Activated CD4-positive, alpha-beta memory T cell treated with anti-CD3 and anti-CD28 coated beads for 36 hours (primary cell): Measurements from ENCODE around the gene RIC8B. TPM values are rescaled to one million over a fixed set of nuclear protein-coding genes. Genes with fewer than 3 reads are reported as not detected.
A peak's percentile ranks its signal among the peaks of the same experiment; 100 is the strongest.
"Not testable (repeated sequence)": the region's sequence is repeated elsewhere in the genome, so short reads cannot be mapped to it uniquely, and the experiment has no call there.

ENCODE experiments used
- CTCF ChIA-PET: fragments of 350-600 bp; sonication (Branson Sonifier 250); formaldehyde crosslinking; loops from one replicate; lab custom pipeline; 2021; ENCODE audit warnings: antibody characterized with exemption, inconsistent platforms; lab: Charles Lee
- POLR2A ChIA-PET: fragments of 350-600 bp; sonication (Branson Sonifier 250); formaldehyde crosslinking; loops from one replicate; lab custom pipeline; 2021; ENCODE audit warnings: antibody characterized with exemption; lab: Charles Lee
- DNase-seq: peaks from one replicate; pipeline ENCODE4 v3.0.0-alpha.2; 2020
- H3K27ac Mint-ChIP-seq: one replicate; pipeline ENCODE4 v1.8.0; 2021; ENCODE audit warnings: mixed read lengths
- H3K27me3 Mint-ChIP-seq: one replicate; pipeline ENCODE4 v1.8.0; 2021; ENCODE audit warnings: mixed read lengths
- H3K36me3 Mint-ChIP-seq: one replicate; pipeline ENCODE4 v1.8.0; 2021; ENCODE audit warnings: mixed read lengths
- H3K4me1 Mint-ChIP-seq: one replicate; pipeline ENCODE4 v1.8.0; 2021; ENCODE audit warnings: low read depth, mixed read lengths
- H3K4me3 Mint-ChIP-seq: one replicate; pipeline ENCODE4 v1.8.0; 2021; ENCODE audit warnings: mild to moderate bottlenecking, mixed read lengths
- H3K9me3 Mint-ChIP-seq: one replicate; pipeline ENCODE4 v1.8.0; 2021; ENCODE audit warnings: mixed read lengths
- intact Hi-C: fragments of 100-400 bp; cut with micrococcal nuclease; formaldehyde crosslinking; loops from one replicate; pipeline ENCODE4 v1.15.1; 2023
- total RNA-seq, 2 experiments: library from RNA; stranded (reverse); gene quantifications; one replicate each; pipeline ENCODE4 v1.2.3, GENCODE V29; 2021

Gene RIC8B
- total RNA-seq: 1 to 10 TPM; 9.7 to 9.9 TPM

DNA sequence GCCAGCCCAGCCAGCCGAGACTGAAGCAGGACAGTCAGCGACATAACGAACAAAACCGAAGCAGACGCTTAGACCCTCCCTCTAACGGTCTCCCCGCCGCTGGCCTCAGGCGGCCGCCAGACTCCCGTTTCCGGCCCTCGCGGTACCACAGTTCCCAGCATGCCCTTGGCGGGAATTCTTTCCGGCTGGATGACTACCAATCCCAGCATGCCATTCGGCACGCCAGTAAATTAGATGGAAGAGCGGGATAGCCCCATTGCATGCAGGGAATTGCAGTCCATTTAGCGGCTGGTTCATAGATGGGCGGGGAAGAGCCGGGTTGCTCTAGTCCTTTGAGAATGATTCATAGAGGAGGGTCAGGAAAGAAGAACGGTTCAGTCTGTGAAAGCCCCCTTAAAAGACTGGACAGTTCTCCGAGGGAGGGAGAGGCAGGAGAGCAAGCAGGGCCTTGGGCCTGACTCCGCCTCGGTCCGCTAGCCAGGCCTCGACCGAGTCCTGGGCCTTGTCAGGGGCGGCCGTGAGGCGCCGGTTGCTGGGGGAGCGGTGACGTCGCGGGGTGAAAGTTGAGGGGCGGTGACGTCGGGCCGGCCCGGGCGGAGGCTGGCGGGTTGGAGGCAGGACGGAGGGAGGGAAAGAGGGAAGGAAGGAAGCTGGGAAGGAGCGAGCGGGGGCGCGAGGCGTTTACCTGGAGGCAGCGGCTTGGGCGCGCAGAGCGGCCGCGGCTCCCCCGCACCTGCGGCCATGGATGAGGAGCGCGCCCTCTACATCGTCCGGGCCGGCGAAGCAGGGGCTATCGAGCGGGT is at the start of gene RIC8B:
Gene RIC8B (plus strand): TSS at position 678 of the 803 bp plus-strand sequence. CDS start 64 bp downstream, at position 742.
- H3K27ac Mint-ChIP-seq: peak within 1 kb of the TSS; percentile 98
- POLR2A ChIA-PET: interaction anchor here (0.6 to 1.9 kb wide), 2 partner anchors 13 to 21 kb away, joined by 3 to 6 read pairs; no protein-coding TSS in a partner anchor

GRCh38 chr12:106724934-106725333 is 49.5 kb upstream of the RIC8B start:
- H3K4me1 Mint-ChIP-seq: no peaks in the 10 kb centered on the region
- H3K27me3 Mint-ChIP-seq: peaks cover 1% of the 10 kb centered on the region
- POLR2A ChIA-PET: no interaction called here
- no peak overlapping the region for H3K4me3 Mint-ChIP-seq
- H3K36me3 Mint-ChIP-seq: no peaks in the 10 kb centered on the region
- CTCF ChIA-PET: no interaction called here
- H3K27ac Mint-ChIP-seq: no peak overlapping the region
- intact Hi-C loops: no loop called here
- DNase-seq: no peak
- no peaks in the 10 kb centered on the region for H3K9me3 Mint-ChIP-seq

More for the DNA sequence above, at the start of gene RIC8B:
- DNase-seq: peak; percentile 91
- Mint-ChIP-seq H3K4me1 (peaks cover 22% of the 10 kb centered on the region), H3K27me3 (no peaks in the 10 kb centered on the region), H3K4me3 (peak within 1 kb of the TSS; percentile 93), H3K9me3 (no peaks in the 10 kb centered on the region), H3K36me3 (no peaks in the 10 kb centered on the region)
- CTCF ChIA-PET: interaction anchor here (1.0 kb wide), 1 partner anchor 20 kb away, joined by 3 read pairs; no protein-coding TSS in a partner anchor
- intact Hi-C loops: loop anchor here (1.0 to 10.0 kb wide), 8 partner anchors 21 to 471 kb away; partner anchors contain the start of genes CRY1, POLR3B and RFX4

GRCh38 chr12:106726603-106727202 is 47.8 kb upstream of the RIC8B start:
- H3K27ac Mint-ChIP-seq, CTCF ChIA-PET, H3K9me3 Mint-ChIP-seq, H3K27me3 Mint-ChIP-seq, H3K4me3 Mint-ChIP-seq, intact Hi-C loops, POLR2A ChIA-PET, H3K4me1 Mint-ChIP-seq, H3K36me3 Mint-ChIP-seq: not testable (repeated sequence)
- DNase-seq: peak; percentile 19

DNA sequence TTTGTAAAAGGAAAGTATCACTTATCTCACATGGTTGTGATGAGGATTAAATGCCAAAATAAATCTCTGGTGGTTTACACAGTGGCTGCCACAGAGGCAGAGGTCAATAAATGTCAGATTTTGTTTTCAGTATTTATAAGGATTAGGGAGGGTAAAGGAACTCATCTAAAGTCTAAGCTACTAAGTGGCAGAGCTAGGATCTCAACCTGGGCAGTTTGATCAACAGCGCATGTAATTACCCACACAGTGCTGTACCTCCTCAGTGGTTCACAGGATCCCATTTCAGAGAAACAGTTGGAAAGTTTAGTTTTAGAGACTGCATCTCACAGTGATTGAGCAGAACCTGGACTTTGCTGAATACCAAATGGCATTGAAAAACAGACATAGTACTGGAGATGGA is 44.9 kb upstream of the RIC8B start:
- POLR2A ChIA-PET: no interaction called here
- no peak overlapping the region for H3K4me3 Mint-ChIP-seq
- H3K27me3 Mint-ChIP-seq: no peaks in the 10 kb centered on the region
- CTCF ChIA-PET: no interaction called here
- no peaks in the 10 kb centered on the region for H3K9me3 Mint-ChIP-seq
- no peaks in the 10 kb centered on the region for H3K4me1 Mint-ChIP-seq
- intact Hi-C loops: no loop called here
- no peaks in the 10 kb centered on the region for H3K36me3 Mint-ChIP-seq
- no peak for DNase-seq
- H3K27ac Mint-ChIP-seq: no peak overlapping the region

- peaks cover 7% of the 10 kb centered on the region for H3K4me1 Mint-ChIP-seq
- H3K9me3 Mint-ChIP-seq: no peaks in the 10 kb centered on the region
- CTCF ChIA-PET: no interaction called here
- H3K27me3 Mint-ChIP-seq: no peaks in the 10 kb centered on the region
- POLR2A ChIA-PET: no interaction called here
- DNase-seq: no peak
- intact Hi-C loops: no loop called here
- H3K4me3 Mint-ChIP-seq: no peak overlapping the region
- no peaks in the 10 kb centered on the region for H3K36me3 Mint-ChIP-seq
- H3K27ac Mint-ChIP-seq: no peak overlapping the region
Observed at GRCh38 chr12:106732890-106733289, 41.6 kb upstream of the RIC8B start.

DNA sequence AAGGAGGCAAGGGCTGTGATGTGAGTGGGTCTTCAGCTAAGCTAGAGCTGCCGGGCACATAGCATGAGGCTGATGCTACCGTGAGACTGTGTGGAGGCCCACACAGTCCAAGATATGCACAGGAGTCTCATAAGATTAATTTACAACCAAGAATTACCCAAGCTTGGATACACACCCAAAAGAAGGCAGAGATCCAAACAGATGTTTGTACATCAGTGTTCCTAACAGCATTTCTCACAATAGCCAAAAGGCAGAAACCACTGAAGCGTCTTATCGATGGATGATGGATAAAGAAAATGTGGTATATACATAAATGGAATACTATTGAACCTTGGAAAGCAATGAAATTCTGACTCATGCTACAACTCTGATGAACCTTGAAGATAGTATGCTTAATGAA is 40.8 kb upstream of the RIC8B start:
- H3K4me1 Mint-ChIP-seq: peaks cover 7% of the 10 kb centered on the region
- H3K9me3 Mint-ChIP-seq: no peaks in the 10 kb centered on the region
- no peaks in the 10 kb centered on the region for H3K36me3 Mint-ChIP-seq
- ChIA-PET CTCF (no interaction called here), POLR2A (no interaction called here)
- no peak overlapping the region for H3K27ac Mint-ChIP-seq
- DNase-seq: no peak
- no peaks in the 10 kb centered on the region for H3K27me3 Mint-ChIP-seq
- intact Hi-C loops: no loop called here
- H3K4me3 Mint-ChIP-seq: no peak overlapping the region

DNA sequence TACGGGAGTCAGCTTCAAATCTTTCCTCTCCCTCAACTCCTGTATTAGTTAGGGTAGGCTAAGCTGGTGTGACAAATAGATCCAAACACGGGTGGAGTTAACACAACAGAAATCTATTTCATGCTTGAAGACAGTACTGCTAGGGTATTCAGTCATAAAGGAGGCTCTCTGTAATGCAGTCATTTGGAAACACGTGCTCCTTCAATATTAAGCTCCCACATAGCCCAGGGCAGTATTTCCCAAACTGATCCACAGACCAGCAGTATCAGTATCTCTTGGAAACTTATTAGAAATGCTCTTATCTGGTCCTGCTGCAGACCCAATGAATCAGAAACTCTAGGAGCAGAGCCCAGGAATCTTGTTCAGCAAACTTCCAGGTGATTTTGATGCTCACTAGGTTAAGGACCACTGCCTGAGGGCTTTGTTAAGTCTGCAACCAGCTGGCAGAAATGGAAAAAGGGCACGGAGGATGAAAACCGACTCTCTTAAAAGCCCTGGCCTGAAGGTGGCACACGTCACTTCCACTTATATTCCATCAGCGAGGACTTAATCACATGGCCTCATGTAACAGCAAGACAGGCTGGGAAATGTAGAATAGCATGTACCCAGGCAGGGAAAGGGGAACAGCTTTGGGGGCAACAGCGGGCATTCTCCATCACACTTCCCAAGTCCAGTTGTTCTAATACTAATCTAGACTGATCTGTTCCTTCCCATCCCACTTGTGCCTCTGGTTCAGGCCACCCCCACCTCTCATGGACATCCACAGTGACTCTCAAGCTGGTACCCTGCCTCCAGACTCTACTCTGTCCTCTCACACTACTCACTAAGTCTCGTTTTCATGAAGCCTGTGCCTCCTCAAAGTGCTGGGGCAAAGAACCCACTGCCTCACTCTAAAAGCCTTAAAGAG is 38.2 kb upstream of the RIC8B start:
- DNase-seq: peak; percentile 29
- Mint-ChIP-seq H3K27me3 (no peaks in the 10 kb centered on the region), H3K9me3 (no peaks in the 10 kb centered on the region), H3K4me1 (peaks cover 7% of the 10 kb centered on the region), H3K4me3 (no peak overlapping the region), H3K27ac (no peak overlapping the region), H3K36me3 (no peaks in the 10 kb centered on the region)
- ChIA-PET CTCF (interaction anchor here (1.0 to 1.8 kb wide), 3 partner anchors 105 to 183 kb away, joined by 3 to 9 read pairs (median 4); no protein-coding TSS in a partner anchor), POLR2A (no interaction called here)
- intact Hi-C loops: loop anchor here (1.0 to 5.0 kb wide), 2 partner anchors 106 to 179 kb away; no protein-coding TSS in a partner anchor

- Mint-ChIP-seq H3K9me3 (no peaks in the 10 kb centered on the region), H3K27ac (no peak overlapping the region), H3K27me3 (no peaks in the 10 kb centered on the region), H3K4me1 (peaks cover 7% of the 10 kb centered on the region), H3K4me3 (no peak overlapping the region), H3K36me3 (no peaks in the 10 kb centered on the region)
- no peak for DNase-seq
- ChIA-PET POLR2A (no interaction called here), CTCF (no interaction called here)
- intact Hi-C loops: loop anchor here (5.0 kb wide), 1 partner anchor 103 kb away; no protein-coding TSS in a partner anchor
Observed at GRCh38 chr12:106739318-106739717, 35.2 kb upstream of the RIC8B start.

DNA sequence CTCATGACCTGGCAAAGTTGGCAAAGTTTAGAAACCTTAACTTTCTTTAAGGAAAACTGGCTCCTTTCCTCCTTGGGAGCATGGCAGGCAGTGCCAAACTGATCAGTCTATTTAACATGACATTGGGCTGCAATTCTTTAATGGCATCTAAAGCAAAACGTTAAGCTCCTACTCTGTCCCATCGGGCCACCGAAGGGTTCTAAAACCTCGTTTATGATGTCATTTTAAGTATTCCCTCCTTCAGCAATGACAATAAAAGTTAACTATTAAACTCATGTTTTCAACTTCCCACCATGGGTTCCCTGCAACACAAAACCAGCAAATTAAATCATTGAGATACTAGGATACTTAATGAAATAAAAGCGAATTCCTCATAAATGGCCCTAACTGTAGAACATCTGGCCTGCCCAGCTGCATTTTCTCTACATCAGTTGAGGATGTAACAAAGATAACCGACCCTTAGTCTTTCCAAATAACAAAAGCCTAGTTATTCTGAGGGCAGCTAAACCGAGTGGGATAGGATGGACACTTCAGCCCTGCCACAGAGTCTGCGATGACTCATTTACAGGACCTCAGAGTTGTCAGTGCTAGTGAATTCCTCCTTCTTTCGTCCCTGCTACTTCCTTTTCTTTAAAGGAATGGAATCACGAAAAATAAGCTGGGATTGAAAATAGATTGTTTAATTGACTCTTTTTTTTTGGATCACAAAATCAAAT is 34.5 kb upstream of the RIC8B start:
- no peaks in the 10 kb centered on the region for H3K9me3 Mint-ChIP-seq
- H3K4me1 Mint-ChIP-seq: peaks cover 7% of the 10 kb centered on the region
- H3K36me3 Mint-ChIP-seq: no peaks in the 10 kb centered on the region
- no peak overlapping the region for H3K4me3 Mint-ChIP-seq
- no peak overlapping the region for H3K27ac Mint-ChIP-seq
- intact Hi-C loops: loop anchor here (5.0 kb wide), 1 partner anchor 102 kb away; no protein-coding TSS in a partner anchor
- no peak for DNase-seq
- ChIA-PET POLR2A (no interaction called here), CTCF (no interaction called here)
- no peaks in the 10 kb centered on the region for H3K27me3 Mint-ChIP-seq

- POLR2A ChIA-PET: no interaction called here
- H3K9me3 Mint-ChIP-seq: no peaks in the 10 kb centered on the region
- intact Hi-C loops: no loop called here
- no peaks in the 10 kb centered on the region for H3K36me3 Mint-ChIP-seq
- H3K27me3 Mint-ChIP-seq: no peaks in the 10 kb centered on the region
- CTCF ChIA-PET: interaction anchor here (1.5 kb wide), 1 partner anchor 101 kb away, joined by 5 read pairs; no protein-coding TSS in a partner anchor
- H3K27ac Mint-ChIP-seq: no peak overlapping the region
- no peak for DNase-seq
- peaks cover 7% of the 10 kb centered on the region for H3K4me1 Mint-ChIP-seq
- H3K4me3 Mint-ChIP-seq: no peak overlapping the region
Observed at GRCh38 chr12:106740818-106741217, 33.7 kb upstream of the RIC8B start.

GRCh38 chr12:106741247-106741646 is 33.2 kb upstream of the RIC8B start:
- intact Hi-C loops: no loop called here
- POLR2A ChIA-PET: no interaction called here
- no peaks in the 10 kb centered on the region for H3K36me3 Mint-ChIP-seq

More at GRCh38 chr12:106741247-106741646, 33.2 kb upstream of the RIC8B start:
- Mint-ChIP-seq H3K27me3 (no peaks in the 10 kb centered on the region), H3K9me3 (no peaks in the 10 kb centered on the region), H3K4me1 (peaks cover 6% of the 10 kb centered on the region), H3K4me3 (no peak overlapping the region), H3K27ac (no peak overlapping the region)
- CTCF ChIA-PET: interaction anchor here (1.5 kb wide), 1 partner anchor 101 kb away, joined by 5 read pairs; no protein-coding TSS in a partner anchor
- no peak for DNase-seq
